PC-3 (cell line): ENCODE measurements around the gene VASN.

Experiments
- EZH2 ChIP-seq: fragments of 300-600 bp; sonication (generic); IDR thresholded peaks from one replicate; pipeline ENCODE4 v1.6.1; 2017; ENCODE audit warnings: antibody characterized with exemption, mild to moderate bottlenecking, low read length; ENCODE audit not compliant: unreplicated experiment
- EZH2phosphoT487 ChIP-seq: fragments of 300-600 bp; sonication (generic); IDR thresholded peaks from 2 replicates; pipeline ENCODE4 v1.6.1; 2018; ENCODE audit warnings: mild to moderate bottlenecking, antibody characterized with exemption, low read length, borderline replicate concordance
- TF ChIP-seq, protein P1 (sequence below): fragments of 300-600 bp; sonication (generic); conservative IDR thresholded peaks from 2 replicates; pipeline ENCODE4 v1.5.1; 2017; ENCODE audit warnings: antibody characterized with exemption, low read depth, mild to moderate bottlenecking, low read length

DNA sequence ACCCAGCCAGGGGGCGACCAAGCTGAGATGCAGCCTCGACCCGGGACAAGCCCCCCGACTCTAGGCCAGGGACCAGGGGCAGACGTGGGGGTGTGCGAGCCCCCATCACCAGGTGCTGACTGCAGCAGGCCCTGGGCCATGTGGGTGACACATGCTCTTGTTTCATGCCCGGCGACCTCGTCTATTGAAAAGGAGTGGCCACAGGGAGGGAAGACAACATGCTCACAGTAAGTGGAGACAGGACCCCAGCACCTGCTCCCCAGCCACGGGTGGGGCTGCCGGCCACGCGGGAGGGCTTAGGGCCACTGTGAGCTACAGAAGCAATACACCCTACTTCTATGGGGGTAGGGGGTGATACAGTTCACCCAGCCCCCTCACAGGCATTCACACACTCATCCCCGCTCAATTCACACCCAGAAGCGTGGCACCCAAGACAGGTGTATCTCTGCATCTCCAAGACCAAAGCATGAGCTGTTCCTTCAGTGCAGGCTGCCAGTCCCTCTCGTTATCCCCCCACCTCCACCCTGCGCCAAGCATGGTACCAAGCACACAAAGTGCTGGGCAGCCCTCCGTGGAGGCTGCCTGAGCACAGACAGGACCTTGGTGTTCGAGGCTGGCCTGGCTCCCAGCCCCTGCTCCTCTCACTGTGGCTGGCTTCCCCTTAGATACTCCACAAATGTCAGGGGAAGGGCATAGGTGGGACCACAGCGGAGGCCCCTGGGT lies 13.6 kb downstream of the VASN start:
- TF ChIP-seq, protein P1, sequence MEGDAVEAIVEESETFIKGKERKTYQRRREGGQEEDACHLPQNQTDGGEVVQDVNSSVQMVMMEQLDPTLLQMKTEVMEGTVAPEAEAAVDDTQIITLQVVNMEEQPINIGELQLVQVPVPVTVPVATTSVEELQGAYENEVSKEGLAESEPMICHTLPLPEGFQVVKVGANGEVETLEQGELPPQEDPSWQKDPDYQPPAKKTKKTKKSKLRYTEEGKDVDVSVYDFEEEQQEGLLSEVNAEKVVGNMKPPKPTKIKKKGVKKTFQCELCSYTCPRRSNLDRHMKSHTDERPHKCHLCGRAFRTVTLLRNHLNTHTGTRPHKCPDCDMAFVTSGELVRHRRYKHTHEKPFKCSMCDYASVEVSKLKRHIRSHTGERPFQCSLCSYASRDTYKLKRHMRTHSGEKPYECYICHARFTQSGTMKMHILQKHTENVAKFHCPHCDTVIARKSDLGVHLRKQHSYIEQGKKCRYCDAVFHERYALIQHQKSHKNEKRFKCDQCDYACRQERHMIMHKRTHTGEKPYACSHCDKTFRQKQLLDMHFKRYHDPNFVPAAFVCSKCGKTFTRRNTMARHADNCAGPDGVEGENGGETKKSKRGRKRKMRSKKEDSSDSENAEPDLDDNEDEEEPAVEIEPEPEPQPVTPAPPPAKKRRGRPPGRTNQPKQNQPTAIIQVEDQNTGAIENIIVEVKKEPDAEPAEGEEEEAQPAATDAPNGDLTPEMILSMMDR, result no peak
- no peak for TF ChIP-seq EZH2
- TF ChIP-seq EZH2phosphoT487, result no peak
